ENCODE measurements around the gene CFAP61. TPM values are rescaled to one million over a fixed set of nuclear protein-coding genes. Genes with fewer than 3 reads are reported as not detected.

The CFAP61 gene
- total and polyA plus RNA-seq, 2 experiments from 2014 or later, result 0.21 TPM; not detected in 1

DNA sequence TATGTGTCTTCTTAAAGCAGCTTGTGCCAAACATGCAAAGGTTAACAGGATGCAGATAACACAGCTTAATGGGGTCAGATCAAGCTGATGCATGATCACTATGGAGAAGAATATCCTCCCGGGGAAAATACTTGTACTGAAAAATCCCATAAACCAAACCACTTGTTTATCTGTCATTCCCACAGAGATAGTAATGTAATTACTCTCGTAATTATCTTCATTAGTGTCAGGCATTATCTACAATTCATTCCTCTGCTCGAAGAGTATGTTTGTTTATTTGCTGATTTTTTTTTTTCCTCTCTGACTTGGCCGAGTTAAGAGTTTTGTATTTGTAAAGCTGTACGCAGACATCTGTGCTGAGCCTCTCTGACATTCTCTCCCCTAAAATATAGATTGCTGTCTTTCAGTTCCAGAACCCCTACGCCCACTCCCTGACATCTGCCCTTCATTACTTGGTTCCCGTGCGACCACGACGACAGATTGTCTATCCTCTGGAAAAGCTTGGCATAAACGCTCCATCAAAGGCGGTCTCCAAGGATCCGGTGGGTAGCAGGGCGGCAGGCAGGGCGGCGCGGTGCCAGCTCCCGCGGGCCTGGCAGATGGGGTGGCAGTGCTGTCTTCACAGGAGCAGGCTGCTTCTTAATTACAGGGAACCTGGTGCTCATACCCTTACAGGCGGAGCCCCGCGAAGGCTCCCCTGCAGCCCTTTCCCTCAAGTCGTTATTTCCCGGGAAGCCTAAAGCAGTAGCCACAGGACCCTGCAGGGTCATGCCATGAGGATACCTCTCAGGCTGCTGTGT lies 147.2 kb downstream of the CFAP61 start (continued):
- no peak for TF ChIP-seq EZH2phosphoT487 (IDR thresholded peaks at IDR 0.05; ENCODE audit: unreplicated experiment)
- TF ChIP-seq JUNB (IDR thresholded peaks at IDR 0.05; ENCODE audit: unreplicated experiment), result no peak
- TF ChIP-seq, protein P1, sequence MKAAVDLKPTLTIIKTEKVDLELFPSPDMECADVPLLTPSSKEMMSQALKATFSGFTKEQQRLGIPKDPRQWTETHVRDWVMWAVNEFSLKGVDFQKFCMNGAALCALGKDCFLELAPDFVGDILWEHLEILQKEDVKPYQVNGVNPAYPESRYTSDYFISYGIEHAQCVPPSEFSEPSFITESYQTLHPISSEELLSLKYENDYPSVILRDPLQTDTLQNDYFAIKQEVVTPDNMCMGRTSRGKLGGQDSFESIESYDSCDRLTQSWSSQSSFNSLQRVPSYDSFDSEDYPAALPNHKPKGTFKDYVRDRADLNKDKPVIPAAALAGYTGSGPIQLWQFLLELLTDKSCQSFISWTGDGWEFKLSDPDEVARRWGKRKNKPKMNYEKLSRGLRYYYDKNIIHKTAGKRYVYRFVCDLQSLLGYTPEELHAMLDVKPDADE (IDR thresholded peaks at IDR 0.05), result no peak
- no peak for TF ChIP-seq EZH2 (IDR thresholded peaks at IDR 0.05; ENCODE audit: low read depth, unreplicated experiment)
- TF ChIP-seq, protein P2, sequence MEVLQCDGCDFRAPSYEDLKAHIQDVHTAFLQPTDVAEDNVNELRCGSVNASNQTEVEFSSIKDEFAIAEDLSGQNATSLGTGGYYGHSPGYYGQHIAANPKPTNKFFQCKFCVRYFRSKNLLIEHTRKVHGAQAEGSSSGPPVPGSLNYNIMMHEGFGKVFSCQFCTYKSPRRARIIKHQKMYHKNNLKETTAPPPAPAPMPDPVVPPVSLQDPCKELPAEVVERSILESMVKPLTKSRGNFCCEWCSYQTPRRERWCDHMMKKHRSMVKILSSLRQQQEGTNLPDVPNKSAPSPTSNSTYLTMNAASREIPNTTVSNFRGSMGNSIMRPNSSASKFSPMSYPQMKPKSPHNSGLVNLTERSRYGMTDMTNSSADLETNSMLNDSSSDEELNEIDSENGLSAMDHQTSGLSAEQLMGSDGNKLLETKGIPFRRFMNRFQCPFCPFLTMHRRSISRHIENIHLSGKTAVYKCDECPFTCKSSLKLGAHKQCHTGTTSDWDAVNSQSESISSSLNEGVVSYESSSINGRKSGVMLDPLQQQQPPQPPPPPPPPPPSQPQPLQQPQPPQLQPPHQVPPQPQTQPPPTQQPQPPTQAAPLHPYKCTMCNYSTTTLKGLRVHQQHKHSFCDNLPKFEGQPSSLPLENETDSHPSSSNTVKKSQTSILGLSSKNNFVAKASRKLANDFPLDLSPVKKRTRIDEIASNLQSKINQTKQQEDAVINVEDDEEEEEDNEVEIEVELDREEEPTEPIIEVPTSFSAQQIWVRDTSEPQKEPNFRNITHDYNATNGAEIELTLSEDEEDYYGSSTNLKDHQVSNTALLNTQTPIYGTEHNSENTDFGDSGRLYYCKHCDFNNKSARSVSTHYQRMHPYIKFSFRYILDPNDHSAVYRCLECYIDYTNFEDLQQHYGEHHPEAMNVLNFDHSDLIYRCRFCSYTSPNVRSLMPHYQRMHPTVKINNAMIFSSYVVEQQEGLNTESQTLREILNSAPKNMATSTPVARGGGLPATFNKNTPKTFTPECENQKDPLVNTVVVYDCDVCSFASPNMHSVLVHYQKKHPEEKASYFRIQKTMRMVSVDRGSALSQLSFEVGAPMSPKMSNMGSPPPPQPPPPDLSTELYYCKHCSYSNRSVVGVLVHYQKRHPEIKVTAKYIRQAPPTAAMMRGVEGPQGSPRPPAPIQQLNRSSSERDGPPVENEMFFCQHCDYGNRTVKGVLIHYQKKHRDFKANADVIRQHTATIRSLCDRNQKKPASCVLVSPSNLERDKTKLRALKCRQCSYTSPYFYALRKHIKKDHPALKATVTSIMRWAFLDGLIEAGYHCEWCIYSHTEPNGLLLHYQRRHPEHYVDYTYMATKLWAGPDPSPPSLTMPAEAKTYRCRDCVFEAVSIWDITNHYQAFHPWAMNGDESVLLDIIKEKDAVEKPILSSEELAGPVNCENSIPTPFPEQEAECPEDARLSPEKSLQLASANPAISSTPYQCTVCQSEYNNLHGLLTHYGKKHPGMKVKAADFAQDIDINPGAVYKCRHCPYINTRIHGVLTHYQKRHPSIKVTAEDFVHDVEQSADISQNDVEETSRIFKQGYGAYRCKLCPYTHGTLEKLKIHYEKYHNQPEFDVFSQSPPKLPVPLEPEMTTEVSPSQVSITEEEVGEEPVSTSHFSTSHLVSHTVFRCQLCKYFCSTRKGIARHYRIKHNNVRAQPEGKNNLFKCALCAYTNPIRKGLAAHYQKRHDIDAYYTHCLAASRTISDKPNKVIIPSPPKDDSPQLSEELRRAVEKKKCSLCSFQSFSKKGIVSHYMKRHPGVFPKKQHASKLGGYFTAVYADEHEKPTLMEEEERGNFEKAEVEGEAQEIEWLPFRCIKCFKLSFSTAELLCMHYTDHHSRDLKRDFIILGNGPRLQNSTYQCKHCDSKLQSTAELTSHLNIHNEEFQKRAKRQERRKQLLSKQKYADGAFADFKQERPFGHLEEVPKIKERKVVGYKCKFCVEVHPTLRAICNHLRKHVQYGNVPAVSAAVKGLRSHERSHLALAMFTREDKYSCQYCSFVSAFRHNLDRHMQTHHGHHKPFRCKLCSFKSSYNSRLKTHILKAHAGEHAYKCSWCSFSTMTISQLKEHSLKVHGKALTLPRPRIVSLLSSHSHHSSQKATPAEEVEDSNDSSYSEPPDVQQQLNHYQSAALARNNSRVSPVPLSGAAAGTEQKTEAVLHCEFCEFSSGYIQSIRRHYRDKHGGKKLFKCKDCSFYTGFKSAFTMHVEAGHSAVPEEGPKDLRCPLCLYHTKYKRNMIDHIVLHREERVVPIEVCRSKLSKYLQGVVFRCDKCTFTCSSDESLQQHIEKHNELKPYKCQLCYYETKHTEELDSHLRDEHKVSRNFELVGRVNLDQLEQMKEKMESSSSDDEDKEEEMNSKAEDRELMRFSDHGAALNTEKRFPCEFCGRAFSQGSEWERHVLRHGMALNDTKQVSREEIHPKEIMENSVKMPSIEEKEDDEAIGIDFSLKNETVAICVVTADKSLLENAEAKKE (CRISPR knock-in tag; IDR thresholded peaks at IDR 0.05), result no peak

GRCh38 chr20:20201124-20201523 lies 148.8 kb downstream of the CFAP61 start:
- Mint-ChIP-seq H3K36me3 (ENCODE audit: low read depth) (no peaks in the 10 kb centered on the region), H3K4me3 (no peak overlapping the region), H3K27me3 (ENCODE audit: insufficient read depth, low read depth, poor library complexity) (peaks cover 1% of the 10 kb centered on the region), H3K9me3 (no peaks in the 10 kb centered on the region), H3K27ac (no peak overlapping the region), H3K4me1 (peaks cover 40% of the 10 kb centered on the region)
- H4K20me1 ChIP-seq (replicated peaks; ENCODE audit: insufficient read depth), result no peaks in the 10 kb centered on the region
- no peak overlapping the region for H3K27ac ChIP-seq (ENCODE audit: low read depth)
- H3K79me2 ChIP-seq (replicated peaks; ENCODE audit: insufficient read depth), result no peaks in the 10 kb centered on the region
- no peak overlapping the region for H3K4me2 ChIP-seq
- H3F3A ChIP-seq (replicated peaks; ENCODE audit: low read depth), result no peaks in the 10 kb centered on the region
- no peak overlapping the region for H3K4me3 ChIP-seq
- ATAC-seq (no peak), DNase-seq (ENCODE audit: low spot score) (no peak)
- H3K27me3 ChIP-seq (ENCODE audit: insufficient read depth), result no peaks in the 10 kb centered on the region
- H3K9me2 ChIP-seq (ENCODE audit: insufficient read depth), result no peaks in the 10 kb centered on the region
- H2AFZ ChIP-seq, result peak overlapping the region; percentile 80
- no peaks in the 10 kb centered on the region for H3K36me3 ChIP-seq (ENCODE audit: insufficient read depth)
- peaks cover 19% of the 10 kb centered on the region for H3K4me1 ChIP-seq (ENCODE audit: insufficient read depth)
- TF ChIP-seq REST (IDR thresholded peaks at IDR 0.05; ENCODE audit: unreplicated experiment) (no peak), CTCF (conservative IDR thresholded peaks at IDR 0.05; ENCODE audit: low read depth in 2 of 2) (no peak)

Measured in GM23338 (cell line).